ENCODE measurements around the gene SECTM1. TPM values are rescaled to one million over a fixed set of nuclear protein-coding genes. Genes with fewer than 3 reads are reported as not detected.

Gene SECTM1
- total RNA-seq, 2 donors from 2014 or later: 29.1 to 76.3 TPM

DNA sequence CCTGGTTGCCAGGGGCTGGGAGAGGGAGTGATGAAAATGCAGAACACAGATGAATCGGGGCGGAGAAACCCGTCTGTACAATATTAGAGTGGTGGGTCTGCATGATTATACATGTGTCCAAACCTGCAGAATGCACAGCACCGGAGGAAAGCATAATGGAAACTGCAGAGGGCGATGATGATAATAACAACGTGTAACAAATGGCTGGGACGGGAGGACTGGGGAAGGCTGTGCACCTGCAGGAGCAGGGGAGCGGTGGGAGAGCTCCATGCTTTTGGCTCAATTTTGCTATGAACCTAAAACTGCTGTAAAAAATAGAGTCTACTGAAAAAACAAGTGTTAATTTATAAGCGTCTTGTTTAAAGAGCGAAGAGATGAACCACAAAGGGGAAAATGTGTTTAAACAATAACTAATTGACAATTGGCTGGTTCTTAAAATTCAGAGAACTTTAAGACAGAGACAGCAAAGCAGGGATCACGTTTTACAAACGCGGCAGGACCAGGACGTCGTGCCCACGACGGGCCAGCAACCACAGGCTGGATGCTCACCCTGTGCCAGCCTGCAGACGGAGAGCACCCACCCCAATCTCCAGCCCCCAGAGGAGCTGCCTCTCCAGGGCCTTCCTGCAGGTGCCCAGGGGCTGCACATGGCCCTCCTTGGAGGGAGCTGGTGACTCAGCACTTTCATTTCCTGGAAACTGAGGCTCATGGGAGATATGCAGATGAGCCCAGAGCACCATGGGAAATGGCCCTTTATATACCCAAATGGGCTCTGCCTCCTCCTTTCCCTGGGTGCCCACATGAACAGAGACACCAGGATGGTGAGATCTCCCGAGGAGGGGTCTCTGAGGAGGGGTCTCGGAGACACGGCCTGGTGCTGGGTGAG lies 25.1 kb upstream of the SECTM1 start, which contains the start of gene TEX19:
Gene TEX19, plus strand, starts transcription at position 783 of the 886 bp plus-strand sequence. CDS start 2,904 bp downstream, outside the sequence.
- intact Hi-C loops (cut with DNase I): loop anchor here (10.0 kb wide), 1 partner anchor 406 kb away; no protein-coding TSS in a partner anchor
- Histone ChIP-seq H3K9me3 (no peaks in the 10 kb centered on the region), H3K9ac (ENCODE audit: low read depth in 2 of 2, low read length in 2 of 2) (no peak within 1 kb of the TSS), H3K27me3 (peaks cover 3% of the 10 kb centered on the region), H3K36me3 (no peaks in the 10 kb centered on the region), H3K4me1 (no peaks in the 10 kb centered on the region), H3K27ac (no peak within 1 kb of the TSS), H3K4me3 (no peak within 1 kb of the TSS)
- TF ChIP-seq, protein P1, sequence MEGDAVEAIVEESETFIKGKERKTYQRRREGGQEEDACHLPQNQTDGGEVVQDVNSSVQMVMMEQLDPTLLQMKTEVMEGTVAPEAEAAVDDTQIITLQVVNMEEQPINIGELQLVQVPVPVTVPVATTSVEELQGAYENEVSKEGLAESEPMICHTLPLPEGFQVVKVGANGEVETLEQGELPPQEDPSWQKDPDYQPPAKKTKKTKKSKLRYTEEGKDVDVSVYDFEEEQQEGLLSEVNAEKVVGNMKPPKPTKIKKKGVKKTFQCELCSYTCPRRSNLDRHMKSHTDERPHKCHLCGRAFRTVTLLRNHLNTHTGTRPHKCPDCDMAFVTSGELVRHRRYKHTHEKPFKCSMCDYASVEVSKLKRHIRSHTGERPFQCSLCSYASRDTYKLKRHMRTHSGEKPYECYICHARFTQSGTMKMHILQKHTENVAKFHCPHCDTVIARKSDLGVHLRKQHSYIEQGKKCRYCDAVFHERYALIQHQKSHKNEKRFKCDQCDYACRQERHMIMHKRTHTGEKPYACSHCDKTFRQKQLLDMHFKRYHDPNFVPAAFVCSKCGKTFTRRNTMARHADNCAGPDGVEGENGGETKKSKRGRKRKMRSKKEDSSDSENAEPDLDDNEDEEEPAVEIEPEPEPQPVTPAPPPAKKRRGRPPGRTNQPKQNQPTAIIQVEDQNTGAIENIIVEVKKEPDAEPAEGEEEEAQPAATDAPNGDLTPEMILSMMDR (IDR thresholded peaks at IDR 0.05): no peak
- DNase-seq: no peak

DNA sequence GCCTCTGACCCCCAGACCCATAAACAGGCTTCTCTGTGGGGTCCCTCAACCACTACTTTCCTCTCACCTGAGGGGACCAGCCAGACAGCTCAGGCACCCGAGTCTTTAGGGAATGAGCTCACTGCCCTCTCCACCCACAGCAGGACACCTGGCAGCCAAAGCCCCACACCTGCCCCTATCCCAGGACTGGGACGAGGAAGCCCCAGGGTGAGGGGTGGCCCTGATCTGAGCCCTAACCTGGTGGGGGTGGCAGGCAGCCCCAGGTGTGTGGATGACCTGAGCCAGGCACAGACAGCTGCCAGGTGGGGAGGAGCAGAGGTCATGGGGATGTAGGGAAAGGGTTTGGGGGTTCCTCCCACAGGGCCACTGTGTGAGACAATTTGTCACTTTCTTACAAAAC lies 23.8 kb upstream of the SECTM1 start:
- Histone ChIP-seq H3K9me3 (no peaks in the 10 kb centered on the region), H3K27me3 (peaks cover 3% of the 10 kb centered on the region), H3K36me3 (no peaks in the 10 kb centered on the region), H3K4me3 (no peak overlapping the region), H3K27ac (no peak overlapping the region), H3K9ac (ENCODE audit: low read depth in 2 of 2, low read length in 2 of 2) (no peak overlapping the region), H3K4me1 (no peaks in the 10 kb centered on the region)
- intact Hi-C loops (cut with DNase I): loop anchor here (10.0 kb wide), 1 partner anchor 407 kb away; no protein-coding TSS in a partner anchor
- DNase-seq: no peak
- TF ChIP-seq, protein P1 (IDR thresholded peaks at IDR 0.05): no peak

DNA sequence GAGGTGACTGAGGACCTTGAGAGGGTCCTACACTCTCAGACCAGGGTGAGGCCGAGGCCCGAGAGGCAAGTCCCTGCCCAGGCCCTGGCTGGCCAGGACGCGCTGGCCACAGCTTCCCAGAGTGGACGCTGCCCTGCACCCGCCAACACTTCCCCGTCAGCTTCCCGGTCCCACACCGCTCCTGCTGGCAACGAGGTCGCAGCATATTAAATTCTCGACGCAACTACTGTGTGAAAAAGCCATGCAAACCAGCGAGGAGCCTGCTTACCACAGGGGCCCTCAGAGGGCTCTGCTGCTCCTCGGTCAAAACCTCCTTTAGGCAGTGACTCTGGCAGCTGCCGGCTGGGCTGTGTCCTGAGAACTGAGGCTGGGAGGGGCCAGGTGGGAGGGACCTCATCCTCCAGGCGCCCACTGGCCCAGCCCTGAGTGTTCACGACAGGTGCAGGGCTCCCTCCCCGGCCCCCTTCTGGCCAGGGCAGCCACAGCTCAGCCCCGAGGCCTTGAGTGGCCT lies 23.3 kb upstream of the SECTM1 start:
- DNase-seq: no peak
- Histone ChIP-seq H3K9me3 (no peaks in the 10 kb centered on the region), H3K4me3 (no peak overlapping the region), H3K9ac (ENCODE audit: low read depth in 2 of 2, low read length in 2 of 2) (no peak overlapping the region), H3K27me3 (peaks cover 3% of the 10 kb centered on the region), H3K27ac (no peak overlapping the region), H3K36me3 (no peaks in the 10 kb centered on the region), H3K4me1 (peaks cover 2% of the 10 kb centered on the region)
- intact Hi-C loops (cut with DNase I): loop anchor here (10.0 kb wide), 1 partner anchor 408 kb away; no protein-coding TSS in a partner anchor
- TF ChIP-seq, protein P1 (IDR thresholded peaks at IDR 0.05): no peak

DNA sequence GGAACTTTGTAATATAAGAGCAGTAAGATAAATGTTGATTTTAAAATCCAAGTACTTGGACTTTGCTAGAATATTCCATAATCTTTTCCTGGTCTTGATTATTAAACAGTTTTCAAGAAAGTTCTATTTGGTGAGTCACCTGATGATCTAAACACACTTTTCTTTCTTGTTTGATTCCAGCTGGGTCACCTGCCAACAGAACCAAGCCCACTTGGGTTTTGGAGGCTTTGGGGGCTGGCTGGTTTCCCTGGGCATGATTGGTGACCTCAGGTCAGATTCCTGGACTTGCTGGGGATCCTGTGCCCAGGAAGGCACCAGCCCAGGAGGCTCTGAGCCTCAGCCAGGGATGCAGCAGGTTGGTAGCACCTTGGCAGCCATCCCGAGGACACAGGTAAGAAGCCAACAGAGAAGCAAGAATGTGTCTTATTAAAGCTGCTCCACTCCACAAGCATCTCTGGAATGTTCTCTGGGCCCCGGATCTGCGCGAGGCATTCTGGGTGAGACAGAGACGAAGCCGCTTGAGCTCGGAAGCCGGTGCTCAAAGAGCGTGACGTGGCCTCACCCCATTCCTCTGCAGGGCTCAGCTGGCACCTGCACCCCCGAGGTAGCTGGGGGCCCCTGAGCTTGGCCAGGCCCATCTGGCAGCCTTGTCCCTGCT lies 22.3 kb upstream of the SECTM1 start:
- H3K9ac ChIP-seq (ENCODE audit: low read depth in 2 of 2, low read length in 2 of 2): no peak overlapping the region
- H3K27ac ChIP-seq: no peak overlapping the region
- intact Hi-C loops (cut with DNase I): loop anchor here (2.0 to 10.0 kb wide), 2 partner anchors 197 to 409 kb away; no protein-coding TSS in a partner anchor
- no peaks in the 10 kb centered on the region for H3K36me3 ChIP-seq
- no peak overlapping the region for H3K4me3 ChIP-seq
- H3K9me3 ChIP-seq: no peaks in the 10 kb centered on the region
- DNase-seq: no peak
- TF ChIP-seq, protein P1 (IDR thresholded peaks at IDR 0.05): no peak
- peaks cover 3% of the 10 kb centered on the region for H3K27me3 ChIP-seq
- peaks cover 4% of the 10 kb centered on the region for H3K4me1 ChIP-seq

DNA sequence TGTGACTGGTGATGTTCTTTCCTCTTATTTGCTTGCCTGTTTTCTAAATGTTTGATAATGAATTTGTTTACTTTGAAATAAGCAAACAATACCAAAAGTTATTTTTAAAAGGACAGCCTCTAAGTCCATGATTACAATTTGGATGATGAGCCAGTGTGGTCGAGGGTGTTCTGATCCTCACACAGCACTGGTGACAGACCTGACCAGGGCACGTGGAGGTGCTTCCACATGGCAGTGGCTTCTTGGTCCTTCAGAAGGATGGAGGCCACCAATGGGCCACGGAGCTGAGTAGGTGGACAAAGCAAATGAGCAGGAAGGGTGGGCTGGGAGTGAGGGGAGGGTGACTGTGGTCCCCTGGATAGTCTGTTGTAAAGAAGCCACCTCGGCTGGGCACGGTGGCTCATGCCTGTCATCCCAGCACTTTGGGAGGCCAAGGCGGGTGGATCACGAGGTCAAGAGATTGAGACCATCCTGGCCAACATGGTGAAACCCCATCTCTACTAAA lies 21.3 kb upstream of the SECTM1 start:
- TF ChIP-seq, protein P1 (IDR thresholded peaks at IDR 0.05): no peak
- no peak for DNase-seq
- Histone ChIP-seq H3K9me3 (no peaks in the 10 kb centered on the region), H3K27ac (no peak overlapping the region), H3K27me3 (peaks cover 3% of the 10 kb centered on the region), H3K36me3 (no peaks in the 10 kb centered on the region), H3K4me3 (no peak overlapping the region), H3K9ac (ENCODE audit: low read depth in 2 of 2, low read length in 2 of 2) (no peak overlapping the region), H3K4me1 (peaks cover 4% of the 10 kb centered on the region)
- intact Hi-C loops (cut with DNase I): loop anchor here (2.0 to 10.0 kb wide), 2 partner anchors 198 to 410 kb away; no protein-coding TSS in a partner anchor

Measured in colonic mucosa (tissue), 4 donors.